ENCODE results near the gene HOPX. TPM values are rescaled to one million over a fixed set of nuclear protein-coding genes. Genes with fewer than 3 reads are reported as not detected.

HOPX gene
- total and polyA plus RNA-seq, 2 of the 8 experiments (the other 6 are each of a cell fraction or from before 2014, with no cell fraction given), result not detected

DNA sequence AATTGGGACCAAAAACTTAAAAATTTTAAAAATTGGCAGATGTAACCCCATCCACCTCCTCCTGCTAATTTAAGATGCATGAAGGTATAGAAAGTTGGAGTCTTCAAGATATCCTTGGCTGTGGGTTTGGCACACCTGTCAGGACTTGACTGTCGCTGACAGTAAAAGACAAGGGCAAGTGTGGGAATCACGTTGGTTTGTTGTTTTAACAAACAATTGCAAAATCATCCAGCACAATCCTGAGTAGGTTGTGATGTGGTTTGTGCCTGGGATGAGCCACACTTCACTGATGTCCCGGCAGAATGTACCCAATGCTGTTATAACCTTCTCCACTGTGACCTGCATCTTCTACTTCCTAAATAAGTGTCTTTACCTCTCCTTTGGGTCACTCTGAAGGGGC is 24.0 kb downstream of the HOPX start:
- Histone ChIP-seq H2BK12ac (ENCODE audit: low read depth, low read length) (no peak overlapping the region), H2BK120ac (replicated peaks; ENCODE audit: low read depth, low read length) (no peak overlapping the region), H3K79me1 (ENCODE audit: low read depth, low read length) (no peaks in the 10 kb centered on the region), H2AK5ac (ENCODE audit: low read depth, low read length) (no peak overlapping the region), H3K4ac (replicated peaks; ENCODE audit: insufficient read length, low read depth, low read length) (no peak overlapping the region), H2BK20ac (ENCODE audit: low read length) (no peak overlapping the region), H3K27ac (ENCODE audit: low read depth, low read length) (no peak overlapping the region), H3K9me3 (ENCODE audit: insufficient read depth in 2 of 2, low read depth in 1 of 2, low read length in 1 of 2) (no peaks in the 10 kb centered on the region), H3K4me1 (replicated peaks in 1 of 4; ENCODE audit: control insufficient read depth in 3 of 4, insufficient read depth in 4 of 4, low read length in 3 of 4) (peaks cover 0 to 13% (median 4%) of the 10 kb centered on the region in 4 experiments; a peak in 5 of 7 replicates), H2AFZ (ENCODE audit: low read length) (no peak overlapping the region), H4K91ac (replicated peaks; ENCODE audit: insufficient read length, low read length) (no peak overlapping the region), H3K36me3 (ENCODE audit: control insufficient read depth in 2 of 4, insufficient read depth in 4 of 4, low read length in 3 of 4) (peaks cover 0 to 5% (median 0%) of the 10 kb centered on the region in 4 experiments; a peak in 1 of 8 replicates), H3K4me2 (ENCODE audit: insufficient read depth in 1 of 2, low read depth in 2 of 2, low read length in 2 of 2) (no peak overlapping the region; a peak in 1 of 4 replicates), H2BK5ac (ENCODE audit: low read depth, low read length) (no peak overlapping the region), H3K18ac (ENCODE audit: extremely low read depth, low read length) (no peak overlapping the region), H2BK15ac (ENCODE audit: low read length) (no peak overlapping the region), H4K8ac (ENCODE audit: extremely low read depth, insufficient read depth, low read length) (no peak overlapping the region), H3K23ac (ENCODE audit: insufficient read length) (no peak overlapping the region), H3K9ac (replicated peaks in 1 of 4; ENCODE audit: extremely low read depth in 1 of 4, low read depth in 3 of 4, low read length in 3 of 4) (no peak overlapping the region), H4K5ac (ENCODE audit: insufficient read length, low read depth, low read length) (no peak overlapping the region), H3K27me3 (replicated peaks in 1 of 4; ENCODE audit: control insufficient read depth in 3 of 4, extremely low read depth in 1 of 4, insufficient read depth in 3 of 4, low read length in 3 of 4) (peaks cover 42 to 63% (median 56%) of the 10 kb centered on the region in 4 experiments), H3K56ac (replicated peaks; ENCODE audit: insufficient read length, low read depth, low read length) (no peak overlapping the region), H4K20me1 (replicated peaks in 1 of 2; ENCODE audit: control insufficient read depth in 1 of 2, insufficient read depth in 2 of 2, low read length in 2 of 2) (peaks cover 0 to 3% of the 10 kb centered on the region in 2 experiments), H3K23me2 (ENCODE audit: low read depth, low read length) (peaks cover 7% of the 10 kb centered on the region; the same call in 1 of the 2 replicates), H3K4me3 (ENCODE audit: extremely low read depth in 1 of 4, insufficient read depth in 2 of 4, low read depth in 3 of 4, low read length in 4 of 4) (no peak overlapping the region), H3K14ac (ENCODE audit: insufficient read length) (no peak overlapping the region), H3K79me2 (ENCODE audit: control insufficient read depth in 1 of 2, insufficient read depth in 2 of 2, low read length in 2 of 2) (no peaks in the 10 kb centered on the region)
- 73% methylated on average over 3 of the region's 3 CpGs; no CpG with 5 or more reads in 1 of the 2 experiments for WGBS, 2 experiments (ENCODE audit: extremely low coverage in 1 of 2, insufficient coverage in 1 of 2, insufficient read length in 1 of 2, insufficient replicate concordance in 2 of 2, low coverage in 1 of 2, low lambda C conversion rate in 2 of 2, missing lambda C conversion rate in 1 of 2)
- ChIA-PET CTCF (ENCODE audit: partially characterized antibody) (interaction anchor here (1.2 kb wide), 1 partner anchor 119 kb away, joined by 3 read pairs; no protein-coding TSS in a partner anchor), POLR2A (ENCODE audit: partially characterized antibody) (no interaction called here)
- DNase-seq (ENCODE audit: low read depth in 1 of 2, low spot score in 2 of 2), result no peak
- FAIRE-seq, result no peak
- TF ChIP-seq RNF2 (IDR thresholded peaks at IDR 0.05; ENCODE audit: borderline replicate concordance, low read depth, low read length, missing control alignments, poor library complexity, severe bottlenecking) (no peak), POU5F1 (IDR thresholded peaks at IDR 0.05; ENCODE audit: low read depth, low read length) (no peak), TCF12 (IDR thresholded peaks at IDR 0.05; ENCODE audit: low read depth, low read length) (no peak)
- TF ChIP-seq, protein P1, sequence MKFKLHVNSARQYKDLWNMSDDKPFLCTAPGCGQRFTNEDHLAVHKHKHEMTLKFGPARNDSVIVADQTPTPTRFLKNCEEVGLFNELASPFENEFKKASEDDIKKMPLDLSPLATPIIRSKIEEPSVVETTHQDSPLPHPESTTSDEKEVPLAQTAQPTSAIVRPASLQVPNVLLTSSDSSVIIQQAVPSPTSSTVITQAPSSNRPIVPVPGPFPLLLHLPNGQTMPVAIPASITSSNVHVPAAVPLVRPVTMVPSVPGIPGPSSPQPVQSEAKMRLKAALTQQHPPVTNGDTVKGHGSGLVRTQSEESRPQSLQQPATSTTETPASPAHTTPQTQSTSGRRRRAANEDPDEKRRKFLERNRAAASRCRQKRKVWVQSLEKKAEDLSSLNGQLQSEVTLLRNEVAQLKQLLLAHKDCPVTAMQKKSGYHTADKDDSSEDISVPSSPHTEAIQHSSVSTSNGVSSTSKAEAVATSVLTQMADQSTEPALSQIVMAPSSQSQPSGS (IDR thresholded peaks at IDR 0.05; ENCODE audit: low read length), result no peak

Data from H1 (cell line).